Common myeloid progenitor, CD34-positive (primary cell): ENCODE data around the gene ELF5.

Experiments used
- CTCF ChIA-PET: fragments of 350-600 bp; sonication (Branson Sonifier 250); formaldehyde crosslinking; loops from one replicate; lab custom pipeline; 2021; ENCODE audit warnings: antibody characterized with exemption; lab: Charles Lee
- POLR2A ChIA-PET: fragments of 350-600 bp; sonication (Branson Sonifier 250); formaldehyde crosslinking; loops from one replicate; lab custom pipeline; 2021; ENCODE audit warnings: antibody characterized with exemption; lab: Charles Lee
- DNase-seq, 3 donors: peaks; one replicate each; pipeline versions ENCODE4 v3.0.0 to v3.0.0-alpha.2; 2013
- H3K27ac ChIP-seq, 2 experiments: 1 replicate in 1 of 2; 2 replicates in 1 of 2; pipeline ENCODE4 v1.7.0; 2013; ENCODE audit warnings: inconsistent platforms in 2 of 2, low read length in 2 of 2, mild to moderate bottlenecking in 2 of 2, low read depth in 1 of 2, moderate library complexity in 1 of 2; ENCODE audit not compliant: severe bottlenecking in 2 of 2, insufficient read depth in 1 of 2, poor library complexity in 1 of 2
- H3K27me3 ChIP-seq, 5 experiments: replicated peaks in 2 of 5; 1 replicate in 3 of 5; 2 replicates in 2 of 5; pipeline versions ENCODE4 v1.6.1 to v1.7.0; 2013; ENCODE audit warnings: low read length in 4 of 5, mild to moderate bottlenecking in 2 of 5, moderate library complexity in 2 of 5, inconsistent platforms in 1 of 5; ENCODE audit not compliant: insufficient read depth in 5 of 5, control insufficient read depth in 4 of 5
- H3K36me3 ChIP-seq, 4 experiments: 1 replicate in 2 of 4; 2 replicates in 2 of 4; pipeline versions ENCODE4 v1.6.1 to v1.7.0; 2013; ENCODE audit warnings: low read length in 3 of 4, control low read depth in 1 of 4, mild to moderate bottlenecking in 1 of 4; ENCODE audit not compliant: control insufficient read depth in 4 of 4, insufficient read depth in 4 of 4
- H3K4me1 ChIP-seq, 4 experiments: 1 replicate in 3 of 4; 2 replicates in 1 of 4; pipeline versions ENCODE4 v1.6.1 to v1.7.1; 2013; ENCODE audit warnings: low read length in 3 of 4, mild to moderate bottlenecking in 3 of 4, control low read depth in 1 of 4, inconsistent platforms in 1 of 4, moderate library complexity in 1 of 4; ENCODE audit not compliant: control insufficient read depth in 4 of 4, insufficient read depth in 4 of 4; ENCODE audit errors: control extremely low read depth in 1 of 4
- H3K4me3 ChIP-seq, 7 experiments: 1 replicate in 4 of 7; 2 replicates in 3 of 7; pipeline versions ENCODE4 v1.5.1 to v1.7.0; 2013; ENCODE audit warnings: mild to moderate bottlenecking in 7 of 7, low read length in 6 of 7, moderate library complexity in 6 of 7, inconsistent platforms in 2 of 7, low read depth in 2 of 7, control low read depth in 1 of 7; ENCODE audit not compliant: insufficient read depth in 4 of 7, control insufficient read depth in 1 of 7; ENCODE audit errors: extremely low read depth in 1 of 7
- H3K9me3 ChIP-seq, 5 experiments: 1 replicate in 4 of 5; 2 replicates in 1 of 5; pipeline versions ENCODE4 v1.6.1 to v1.7.1; 2013; ENCODE audit warnings: low read length in 4 of 5, mild to moderate bottlenecking in 2 of 5, inconsistent platforms in 1 of 5, low read depth in 1 of 5, moderate library complexity in 1 of 5; ENCODE audit not compliant: control insufficient read depth in 4 of 5, insufficient read depth in 2 of 5; ENCODE audit errors: control extremely low read depth in 1 of 5
- WGBS: methylation state at CpG from one replicate; pipeline ENCODE4 v1.1.5; 2013; ENCODE audit not compliant: insufficient coverage; 5-methylcytosine and 5-hydroxymethylcytosine counted together

Gene ELF5

DNA sequence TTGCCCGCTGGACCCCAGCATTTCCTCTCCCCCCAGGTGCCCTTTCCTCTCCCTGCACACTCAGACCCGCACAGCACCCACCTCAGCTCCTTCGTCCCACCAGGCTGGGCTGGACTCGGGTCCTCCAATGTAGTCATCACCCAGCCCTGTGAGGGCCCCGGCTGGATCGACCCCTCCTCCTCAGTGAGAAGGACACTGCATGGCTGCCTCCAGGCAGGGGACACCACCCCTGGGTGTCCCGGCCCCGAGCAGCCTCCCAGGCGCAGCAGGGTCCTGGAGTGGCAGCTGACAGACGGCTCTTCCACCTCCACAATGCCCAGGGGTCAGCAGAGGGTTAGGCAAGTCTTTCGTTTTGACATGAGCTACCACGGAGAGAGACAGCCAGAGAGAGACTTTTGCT lies 11.1 kb upstream of the ELF5 start:
- H3K4me3 ChIP-seq, result no peak overlapping the region
- no peak overlapping the region for H3K27ac ChIP-seq
- H3K9me3 ChIP-seq, result no peaks in the 10 kb centered on the region
- H3K4me1 ChIP-seq, result no peaks in the 10 kb centered on the region
- H3K27me3 ChIP-seq, result no peaks in the 10 kb centered on the region
- CTCF ChIA-PET, result interaction anchor here (0.9 to 3.4 kb wide), 2 partner anchors 10 to 11 kb away, joined by 3 to 19 read pairs; partner anchors contain the start of gene ELF5
- no peak for DNase-seq
- H3K36me3 ChIP-seq, result no peaks in the 10 kb centered on the region
- POLR2A ChIA-PET, result no interaction called here
- WGBS, result 90% methylated on average over 12 of the region's 12 CpGs

DNA sequence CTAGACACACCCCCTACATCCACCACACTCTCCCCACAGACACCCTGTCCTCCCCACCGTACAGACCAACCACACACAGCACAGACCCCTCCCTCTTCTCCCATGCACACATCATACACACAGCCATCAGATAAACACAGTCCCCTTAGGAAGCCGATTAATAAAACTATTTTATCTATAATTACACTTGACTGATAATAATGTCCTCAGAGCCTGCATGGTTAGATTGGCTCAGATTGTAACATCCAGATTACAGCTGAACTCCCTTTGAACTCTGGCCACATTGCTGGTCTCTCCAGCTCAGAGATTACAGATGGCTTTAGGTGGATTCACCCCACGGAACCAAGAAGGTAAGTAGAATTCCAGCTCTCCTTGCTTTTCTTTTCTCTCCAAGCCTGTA lies 9.5 kb upstream of the ELF5 start:
- H3K27me3 ChIP-seq, result no peaks in the 10 kb centered on the region
- no peaks in the 10 kb centered on the region for H3K36me3 ChIP-seq
- H3K4me3 ChIP-seq, result no peak overlapping the region
- DNase-seq, result no peak
- CTCF ChIA-PET, result interaction anchor here (1.0 to 3.4 kb wide), 2 partner anchors 10 to 370 kb away, joined by 3 to 19 read pairs; partner anchors contain the start of gene ELF5
- no peaks in the 10 kb centered on the region for H3K4me1 ChIP-seq
- POLR2A ChIA-PET, result no interaction called here
- no peaks in the 10 kb centered on the region for H3K9me3 ChIP-seq
- 75% methylated on average over 1 of the region's 3 CpGs for WGBS
- H3K27ac ChIP-seq, result no peak overlapping the region

DNA sequence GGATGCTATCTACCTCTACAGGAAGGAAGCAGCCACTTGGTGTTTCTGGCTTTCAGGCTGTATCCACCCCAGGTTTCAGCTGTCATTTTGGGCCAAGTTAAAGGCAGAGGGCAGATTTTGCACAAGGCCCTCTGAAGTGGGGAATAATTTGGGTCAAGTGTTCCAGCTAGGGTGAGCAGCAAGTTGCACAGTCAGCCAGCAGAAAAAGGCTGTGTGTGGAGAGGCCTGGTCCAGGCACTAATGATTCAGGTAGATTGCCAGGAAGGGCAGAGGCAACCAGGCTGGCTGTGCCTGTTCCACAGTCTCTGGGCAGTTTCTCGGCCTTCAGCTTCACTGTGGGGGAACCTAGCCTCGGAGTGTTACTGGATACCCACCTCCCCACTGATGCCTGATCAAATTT lies 8.6 kb upstream of the ELF5 start:
- POLR2A ChIA-PET, result no interaction called here
- H3K4me3 ChIP-seq, result no peak overlapping the region
- H3K9me3 ChIP-seq, result no peaks in the 10 kb centered on the region
- DNase-seq, result no peak
- H3K36me3 ChIP-seq, result no peaks in the 10 kb centered on the region
- WGBS, result 100% methylated on average over 2 of the region's 2 CpGs
- H3K27ac ChIP-seq, result no peak overlapping the region
- H3K27me3 ChIP-seq, result no peaks in the 10 kb centered on the region
- CTCF ChIA-PET, result no interaction called here
- H3K4me1 ChIP-seq, result no peaks in the 10 kb centered on the region

DNA sequence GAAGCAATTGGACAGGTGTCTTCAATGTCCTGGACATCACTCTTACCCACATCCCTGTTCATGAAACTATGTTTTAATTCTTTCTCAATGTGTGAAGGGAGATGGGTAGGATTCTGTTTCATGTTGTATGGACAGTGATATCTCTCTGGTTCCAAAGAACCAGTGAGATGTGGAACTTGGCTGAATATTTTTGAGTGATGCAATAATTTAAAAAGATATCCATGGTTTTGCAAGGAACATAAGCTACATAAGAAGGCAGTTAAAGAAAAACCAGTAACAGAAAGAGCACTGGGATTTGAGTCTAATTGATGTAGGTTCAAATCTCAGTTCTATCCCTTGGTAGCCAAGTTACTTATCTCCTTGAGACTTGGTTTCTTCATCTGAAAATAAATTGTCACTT lies 7.7 kb upstream of the ELF5 start:
- POLR2A ChIA-PET, result no interaction called here
- H3K4me3 ChIP-seq, result no peak overlapping the region
- no peak overlapping the region for H3K27ac ChIP-seq
- DNase-seq, result no peak
- no peaks in the 10 kb centered on the region for H3K36me3 ChIP-seq
- no peaks in the 10 kb centered on the region for H3K9me3 ChIP-seq
- no peaks in the 10 kb centered on the region for H3K27me3 ChIP-seq
- no peaks in the 10 kb centered on the region for H3K4me1 ChIP-seq
- CTCF ChIA-PET, result no interaction called here

DNA sequence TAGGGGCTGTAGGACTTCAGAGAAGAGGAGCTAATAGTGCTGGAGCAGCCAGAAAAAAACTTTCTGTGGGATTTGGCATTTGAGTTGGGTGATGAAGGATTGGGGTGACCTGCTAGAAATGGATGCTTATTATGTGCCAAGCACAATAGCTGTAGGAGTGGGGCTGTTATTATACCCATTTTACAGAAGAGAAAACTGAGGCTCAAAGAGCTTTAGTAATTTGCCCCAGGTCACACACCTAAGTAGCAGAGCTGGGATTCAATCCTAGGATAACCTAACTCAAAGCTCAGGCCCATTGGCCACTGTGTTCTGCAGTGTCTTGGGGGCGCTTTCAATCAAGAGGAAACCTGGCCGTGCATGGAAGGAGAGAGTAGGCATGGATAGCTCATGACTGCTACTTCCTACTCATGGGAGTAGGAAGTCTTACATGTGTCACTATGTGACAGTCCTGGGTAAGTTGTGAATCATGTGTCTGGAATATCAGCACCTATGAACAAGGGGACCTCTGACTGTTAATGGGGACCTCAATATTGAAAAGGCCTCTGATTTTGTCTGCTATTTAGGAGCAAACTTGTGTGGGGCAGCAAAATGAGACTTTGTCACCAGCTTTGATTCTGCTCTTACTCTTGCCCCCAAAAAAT lies 6.1 kb upstream of the ELF5 start:
- no peaks in the 10 kb centered on the region for H3K36me3 ChIP-seq
- no peaks in the 10 kb centered on the region for H3K27me3 ChIP-seq
- no peak for DNase-seq
- ChIA-PET CTCF (interaction anchor here (1.0 to 1.5 kb wide), 2 partner anchors 27 to 31 kb away, joined by 4 read pairs; no protein-coding TSS in a partner anchor), POLR2A (interaction anchor here (1.4 kb wide), 1 partner anchor 9 kb away, joined by 4 read pairs; no protein-coding TSS in a partner anchor)
- no peak overlapping the region for H3K27ac ChIP-seq
- H3K9me3 ChIP-seq, result no peaks in the 10 kb centered on the region
- H3K4me1 ChIP-seq, result no peaks in the 10 kb centered on the region
- 94% methylated on average over 2 of the region's 2 CpGs for WGBS
- H3K4me3 ChIP-seq, result no peak overlapping the region

DNA sequence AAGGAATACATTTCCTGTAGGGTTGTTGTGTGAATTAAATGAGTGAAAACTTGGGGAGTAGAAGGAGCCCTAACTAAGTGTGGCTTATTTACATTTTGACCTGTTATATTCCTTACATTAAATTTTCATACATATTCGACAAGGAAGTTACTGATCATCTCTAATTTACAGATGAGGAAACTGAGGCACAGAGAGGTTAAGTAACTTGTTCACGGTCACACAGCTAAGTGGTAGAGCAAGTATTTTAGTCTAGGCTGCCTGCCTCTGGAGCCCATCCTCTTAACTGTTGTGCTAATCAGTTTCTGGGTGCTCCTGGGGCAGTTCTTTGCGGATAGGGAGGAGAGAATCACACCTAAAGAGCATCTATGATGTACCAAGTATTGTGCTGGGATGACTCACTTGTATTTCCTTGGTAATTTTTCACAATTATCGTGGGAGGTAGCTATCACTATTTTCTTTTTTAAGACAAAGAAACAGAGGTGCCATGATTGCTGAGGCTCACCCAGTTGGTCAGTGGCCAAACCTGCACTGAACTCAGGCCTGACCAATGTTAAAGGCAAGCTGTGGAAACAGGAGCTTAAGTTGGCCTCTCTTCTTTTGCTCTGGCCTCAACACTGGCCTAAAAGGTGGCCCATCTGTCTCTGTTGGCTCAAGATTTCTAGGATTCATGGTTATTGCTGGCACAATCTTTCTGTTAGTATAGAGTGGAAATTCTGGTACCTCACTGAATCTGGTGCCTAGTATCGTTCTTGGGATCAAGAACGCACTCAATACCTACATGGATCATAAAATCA lies 2.9 kb upstream of the ELF5 start:
- WGBS, result 97% methylated on average over 6 of the region's 6 CpGs
- DNase-seq, result no peak
- H3K27me3 ChIP-seq, result no peaks in the 10 kb centered on the region
- H3K4me1 ChIP-seq, result no peaks in the 10 kb centered on the region
- no peaks in the 10 kb centered on the region for H3K36me3 ChIP-seq
- H3K27ac ChIP-seq, result no peak overlapping the region
- CTCF ChIA-PET, result no interaction called here
- H3K9me3 ChIP-seq, result no peaks in the 10 kb centered on the region
- H3K4me3 ChIP-seq, result no peak overlapping the region
- POLR2A ChIA-PET, result no interaction called here

DNA sequence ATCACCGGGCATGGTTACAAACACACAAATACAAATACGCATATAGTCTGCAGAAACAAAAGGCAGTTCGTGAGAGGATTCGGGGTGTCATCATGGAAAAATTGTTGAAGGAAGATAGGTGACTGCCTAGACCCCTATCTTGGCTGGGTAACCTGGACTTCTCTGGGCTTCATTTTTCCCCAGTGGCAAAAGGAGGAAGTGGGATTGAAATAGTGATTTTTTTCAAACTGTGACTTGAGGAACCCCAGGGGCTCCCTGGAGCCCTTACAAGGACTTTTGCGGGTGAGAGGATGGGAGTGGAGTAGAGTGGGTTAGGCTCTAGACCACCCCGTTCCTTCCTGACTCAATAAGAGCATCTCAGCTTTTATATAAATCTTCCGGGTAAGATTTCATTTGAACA lies 1.0 kb upstream of the ELF5 start:
- Histone ChIP-seq H3K36me3 (no peaks in the 10 kb centered on the region), H3K9me3 (no peaks in the 10 kb centered on the region), H3K27ac (no peak overlapping the region), H3K4me1 (peaks cover 0 to 5% (median under 1%) of the 10 kb centered on the region in 4 experiments), H3K27me3 (no peaks in the 10 kb centered on the region), H3K4me3 (no peak overlapping the region)
- WGBS, result 87% methylated on average over 6 of the region's 7 CpGs
- POLR2A ChIA-PET, result no interaction called here
- CTCF ChIA-PET, result interaction anchor here (0.6 to 4.3 kb wide), 8 partner anchors 10 to 905 kb away, joined by 3 to 30 read pairs (median 10); partner anchors contain the start of gene SLC1A2
- DNase-seq, result no peak
